Activated T-helper 1 cell treated with anti-CD3 and anti-CD28 coated beads, Interleukin-12 subunit alpha, Interleukin-12 subunit beta, Interleukin-2, Interleukin-4 antibody, amounts not matched to agents 30 ng/mL and 10 ng/mL and 1 ng/mL, durations not matched to agents 14 hours and 24 hours and 36 hours (primary cell): ENCODE results near the gene GLRB. TPM values are rescaled to one million over a fixed set of nuclear protein-coding genes. Genes with fewer than 3 reads are reported as not detected.
"Not testable (repeated sequence)": the region's sequence is repeated elsewhere in the genome, so short reads cannot be mapped to it uniquely, and the experiment has no call there.

Experiments used
- DNase-seq: peaks from one replicate; pipeline ENCODE4 v3.0.0; 2021; ENCODE audit warnings: low spot score
- H3K27ac Mint-ChIP-seq: one replicate; pipeline ENCODE4 v1.8.0; 2021; ENCODE audit warnings: mild to moderate bottlenecking, mixed read lengths
- H3K27me3 Mint-ChIP-seq: one replicate; pipeline ENCODE4 v1.8.0; 2022; ENCODE audit warnings: mild to moderate bottlenecking, moderate library complexity, mixed read lengths; ENCODE audit not compliant: insufficient read depth
- H3K36me3 Mint-ChIP-seq: one replicate; pipeline ENCODE4 v1.8.0; 2021; ENCODE audit warnings: low read depth, mixed read lengths
- H3K4me1 Mint-ChIP-seq: one replicate; pipeline ENCODE4 v1.8.0; 2021; ENCODE audit warnings: low read depth, mixed read lengths
- H3K4me3 Mint-ChIP-seq: one replicate; pipeline ENCODE4 v1.8.0; 2021; ENCODE audit warnings: mild to moderate bottlenecking, moderate library complexity, mixed read lengths
- H3K9me3 Mint-ChIP-seq: one replicate; pipeline ENCODE4 v1.8.0; 2021; ENCODE audit warnings: mixed read lengths
- intact Hi-C: fragments of 100-400 bp; cut with micrococcal nuclease; formaldehyde crosslinking; loops from one replicate; pipeline ENCODE4 v1.15.1; 2024
- total RNA-seq: library from RNA; stranded (reverse); gene quantifications from 2 replicates; pipeline ENCODE4 v1.2.3, GENCODE V29; 2022

The GLRB gene
- total RNA-seq, 1 donor from 2014 or later: not detected

- H3K4me1 Mint-ChIP-seq: no peaks in the 10 kb centered on the region
- no peak overlapping the region for H3K4me3 Mint-ChIP-seq
- H3K9me3 Mint-ChIP-seq: no peaks in the 10 kb centered on the region
- no peaks in the 10 kb centered on the region for H3K27me3 Mint-ChIP-seq
- intact Hi-C loops: no loop called here
- DNase-seq: no peak
- H3K36me3 Mint-ChIP-seq: no peaks in the 10 kb centered on the region
- H3K27ac Mint-ChIP-seq: no peak overlapping the region
Observed at GRCh38 chr4:157165935-157166610, 90.1 kb downstream of the GLRB start.

- DNase-seq: no peak
- Mint-ChIP-seq H3K9me3 (no peaks in the 10 kb centered on the region), H3K4me1 (no peaks in the 10 kb centered on the region), H3K4me3 (no peak overlapping the region), H3K27me3 (no peaks in the 10 kb centered on the region), H3K36me3 (no peaks in the 10 kb centered on the region), H3K27ac (no peak overlapping the region)
- intact Hi-C loops: no loop called here
Observed at GRCh38 chr4:157170321-157170720, 94.4 kb downstream of the GLRB start.

GRCh38 chr4:157172011-157172410, 96.1 kb downstream of the GLRB start:
- no peaks in the 10 kb centered on the region for H3K4me1 Mint-ChIP-seq
- H3K36me3 Mint-ChIP-seq: no peaks in the 10 kb centered on the region
- intact Hi-C loops: no loop called here
- no peak overlapping the region for H3K27ac Mint-ChIP-seq
- H3K4me3 Mint-ChIP-seq: no peak overlapping the region
- H3K9me3 Mint-ChIP-seq: no peaks in the 10 kb centered on the region
- H3K27me3 Mint-ChIP-seq: no peaks in the 10 kb centered on the region
- DNase-seq: no peak

GRCh38 chr4:157180268-157180667, 104.3 kb downstream of the GLRB start:
- H3K4me1 Mint-ChIP-seq, DNase-seq, H3K4me3 Mint-ChIP-seq, intact Hi-C loops, H3K9me3 Mint-ChIP-seq, H3K27me3 Mint-ChIP-seq, H3K36me3 Mint-ChIP-seq, H3K27ac Mint-ChIP-seq: not testable (repeated sequence)

- H3K9me3 Mint-ChIP-seq: no peaks in the 10 kb centered on the region
- intact Hi-C loops: no loop called here
- no peak for DNase-seq
- no peaks in the 10 kb centered on the region for H3K4me1 Mint-ChIP-seq
- no peaks in the 10 kb centered on the region for H3K27me3 Mint-ChIP-seq
- no peaks in the 10 kb centered on the region for H3K36me3 Mint-ChIP-seq
- H3K4me3 Mint-ChIP-seq: no peak overlapping the region
- no peak overlapping the region for H3K27ac Mint-ChIP-seq
Observed at GRCh38 chr4:157184300-157184699, 108.3 kb downstream of the GLRB start.

GRCh38 chr4:157185363-157185762, 109.4 kb downstream of the GLRB start:
- Mint-ChIP-seq H3K4me1 (no peaks in the 10 kb centered on the region), H3K36me3 (no peaks in the 10 kb centered on the region), H3K9me3 (no peaks in the 10 kb centered on the region), H3K27me3 (no peaks in the 10 kb centered on the region), H3K4me3 (no peak overlapping the region), H3K27ac (no peak overlapping the region)
- intact Hi-C loops: no loop called here
- no peak for DNase-seq

GRCh38 chr4:157195374-157195773, 119.4 kb downstream of the GLRB start:
- DNase-seq: no peak
- no peak overlapping the region for H3K27ac Mint-ChIP-seq
- intact Hi-C loops: no loop called here
- H3K4me1 Mint-ChIP-seq: no peaks in the 10 kb centered on the region
- no peaks in the 10 kb centered on the region for H3K36me3 Mint-ChIP-seq
- no peaks in the 10 kb centered on the region for H3K9me3 Mint-ChIP-seq
- H3K27me3 Mint-ChIP-seq: no peaks in the 10 kb centered on the region
- H3K4me3 Mint-ChIP-seq: no peak overlapping the region

- H3K4me3 Mint-ChIP-seq: no peak overlapping the region
- no peak for DNase-seq
- no peaks in the 10 kb centered on the region for H3K9me3 Mint-ChIP-seq
- no peaks in the 10 kb centered on the region for H3K27me3 Mint-ChIP-seq
- no peak overlapping the region for H3K27ac Mint-ChIP-seq
- H3K4me1 Mint-ChIP-seq: no peaks in the 10 kb centered on the region
- intact Hi-C loops: no loop called here
- H3K36me3 Mint-ChIP-seq: no peaks in the 10 kb centered on the region
Observed at GRCh38 chr4:157196046-157196445, 120.1 kb downstream of the GLRB start.

- no peak for DNase-seq
- Mint-ChIP-seq H3K4me3 (no peak overlapping the region), H3K27me3 (no peaks in the 10 kb centered on the region), H3K4me1 (no peaks in the 10 kb centered on the region), H3K36me3 (no peaks in the 10 kb centered on the region), H3K27ac (no peak overlapping the region), H3K9me3 (no peaks in the 10 kb centered on the region)
- intact Hi-C loops: no loop called here
Observed at GRCh38 chr4:157204634-157205244, 128.8 kb downstream of the GLRB start.

GRCh38 chr4:157217708-157218107, 141.8 kb downstream of the GLRB start:
- no peak overlapping the region for H3K27ac Mint-ChIP-seq
- intact Hi-C loops: no loop called here
- H3K4me1 Mint-ChIP-seq: no peaks in the 10 kb centered on the region
- H3K4me3 Mint-ChIP-seq: no peak overlapping the region
- no peaks in the 10 kb centered on the region for H3K9me3 Mint-ChIP-seq
- H3K27me3 Mint-ChIP-seq: peaks cover 16% of the 10 kb centered on the region
- no peak for DNase-seq
- peaks cover 3% of the 10 kb centered on the region for H3K36me3 Mint-ChIP-seq

GRCh38 chr4:157219711-157220370, 143.9 kb downstream of the GLRB start:
- Mint-ChIP-seq H3K27me3 (peaks cover 22% of the 10 kb centered on the region), H3K9me3 (no peaks in the 10 kb centered on the region), H3K27ac (no peak overlapping the region), H3K36me3 (peaks cover 3% of the 10 kb centered on the region), H3K4me1 (no peaks in the 10 kb centered on the region), H3K4me3 (no peak overlapping the region)
- intact Hi-C loops: loop anchor here (1.0 kb wide), 1 partner anchor 30 kb away; no protein-coding TSS in a partner anchor
- no peak for DNase-seq

- H3K27me3 Mint-ChIP-seq: peaks cover 22% of the 10 kb centered on the region
- H3K4me3 Mint-ChIP-seq: no peak within 1 kb of the TSS
- peaks cover 3% of the 10 kb centered on the region for H3K36me3 Mint-ChIP-seq
- DNase-seq: no peak
- intact Hi-C loops: loop anchor here (1.0 kb wide), 1 partner anchor 30 kb away; no protein-coding TSS in a partner anchor
- no peaks in the 10 kb centered on the region for H3K4me1 Mint-ChIP-seq
- H3K27ac Mint-ChIP-seq: no peak within 1 kb of the TSS
- no peaks in the 10 kb centered on the region for H3K9me3 Mint-ChIP-seq
Observed at GRCh38 chr4:157220371-157220881, 144.5 kb downstream of the GLRB start, which contains the start of gene GRIA2. GRIA2 (plus strand) TSS chr4:157220728; CDS start chr4:157221043, 315 bp downstream.

- no peak for DNase-seq
- Mint-ChIP-seq H3K4me1 (no peaks in the 10 kb centered on the region), H3K4me3 (no peak overlapping the region)
Observed at GRCh38 chr4:157221426-157221894, 145.5 kb downstream of the GLRB start.

More at GRCh38 chr4:157221426-157221894, 145.5 kb downstream of the GLRB start:
- H3K27ac Mint-ChIP-seq: peak overlapping the region; percentile 76
- no peaks in the 10 kb centered on the region for H3K9me3 Mint-ChIP-seq
- H3K27me3 Mint-ChIP-seq: peaks cover 22% of the 10 kb centered on the region
- intact Hi-C loops: no loop called here
- H3K36me3 Mint-ChIP-seq: peaks cover 3% of the 10 kb centered on the region
